ENCODE results near the gene TAGLN3.
A peak's percentile ranks its signal among the peaks of the same experiment; 100 is the strongest.

Gene TAGLN3

DNA sequence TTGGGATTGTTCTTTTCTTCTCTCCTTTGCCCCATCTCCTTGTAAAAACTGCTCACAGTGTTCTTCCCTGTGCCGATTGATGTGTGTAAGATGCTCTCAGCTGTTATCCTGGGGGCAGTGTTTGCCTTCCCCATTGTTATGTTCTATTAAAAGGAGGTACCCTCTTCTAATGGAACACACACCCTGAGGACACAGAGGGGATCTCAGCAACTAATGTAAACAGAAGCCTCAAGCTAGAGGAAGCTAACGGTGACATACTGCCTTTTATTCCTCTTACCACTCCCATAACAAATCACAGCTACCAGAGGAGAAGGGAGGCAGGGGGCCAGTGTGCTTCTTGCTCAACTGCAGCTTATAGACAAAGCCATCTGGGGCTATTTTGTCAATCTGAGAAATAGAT lies 2.2 kb downstream of the TAGLN3 start:
- no peak for DNase-seq (ENCODE audit: low spot score)
- TF ChIP-seq, protein P1, sequence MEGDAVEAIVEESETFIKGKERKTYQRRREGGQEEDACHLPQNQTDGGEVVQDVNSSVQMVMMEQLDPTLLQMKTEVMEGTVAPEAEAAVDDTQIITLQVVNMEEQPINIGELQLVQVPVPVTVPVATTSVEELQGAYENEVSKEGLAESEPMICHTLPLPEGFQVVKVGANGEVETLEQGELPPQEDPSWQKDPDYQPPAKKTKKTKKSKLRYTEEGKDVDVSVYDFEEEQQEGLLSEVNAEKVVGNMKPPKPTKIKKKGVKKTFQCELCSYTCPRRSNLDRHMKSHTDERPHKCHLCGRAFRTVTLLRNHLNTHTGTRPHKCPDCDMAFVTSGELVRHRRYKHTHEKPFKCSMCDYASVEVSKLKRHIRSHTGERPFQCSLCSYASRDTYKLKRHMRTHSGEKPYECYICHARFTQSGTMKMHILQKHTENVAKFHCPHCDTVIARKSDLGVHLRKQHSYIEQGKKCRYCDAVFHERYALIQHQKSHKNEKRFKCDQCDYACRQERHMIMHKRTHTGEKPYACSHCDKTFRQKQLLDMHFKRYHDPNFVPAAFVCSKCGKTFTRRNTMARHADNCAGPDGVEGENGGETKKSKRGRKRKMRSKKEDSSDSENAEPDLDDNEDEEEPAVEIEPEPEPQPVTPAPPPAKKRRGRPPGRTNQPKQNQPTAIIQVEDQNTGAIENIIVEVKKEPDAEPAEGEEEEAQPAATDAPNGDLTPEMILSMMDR (conservative IDR thresholded peaks at IDR 0.05; ENCODE audit: low read depth) = no peak
- CTCF ChIA-PET = interaction anchor here (0.6 kb wide), 1 partner anchor 223 kb away, joined by 3 read pairs; no protein-coding TSS in a partner anchor
- no peak overlapping the region for H3K27ac ChIP-seq
- POLR2A ChIA-PET (ENCODE audit: low non-redundant PET) = no interaction called here

DNA sequence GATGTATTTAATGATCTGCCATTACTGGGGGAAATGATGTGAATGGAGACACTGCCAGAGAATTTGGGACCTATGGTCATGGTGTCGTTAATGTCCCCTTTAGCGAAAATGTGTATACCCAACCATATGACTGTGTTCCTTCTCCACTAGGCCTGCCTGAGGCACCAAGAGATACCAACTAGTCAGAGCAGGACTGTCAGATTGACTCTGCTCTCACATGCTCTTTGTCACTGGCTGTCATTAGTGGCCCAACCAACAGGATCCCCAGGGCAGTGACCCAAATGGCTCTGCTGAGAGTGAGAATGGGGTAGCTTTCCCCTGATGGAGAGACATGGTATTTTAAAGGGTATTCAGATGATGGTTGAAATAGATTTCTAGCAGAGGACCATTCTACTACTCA lies 2.8 kb downstream of the TAGLN3 start:
- CTCF ChIA-PET = interaction anchor here (0.6 kb wide), 1 partner anchor 224 kb away, joined by 3 read pairs; no protein-coding TSS in a partner anchor
- no peak overlapping the region for H3K27ac ChIP-seq

DNA sequence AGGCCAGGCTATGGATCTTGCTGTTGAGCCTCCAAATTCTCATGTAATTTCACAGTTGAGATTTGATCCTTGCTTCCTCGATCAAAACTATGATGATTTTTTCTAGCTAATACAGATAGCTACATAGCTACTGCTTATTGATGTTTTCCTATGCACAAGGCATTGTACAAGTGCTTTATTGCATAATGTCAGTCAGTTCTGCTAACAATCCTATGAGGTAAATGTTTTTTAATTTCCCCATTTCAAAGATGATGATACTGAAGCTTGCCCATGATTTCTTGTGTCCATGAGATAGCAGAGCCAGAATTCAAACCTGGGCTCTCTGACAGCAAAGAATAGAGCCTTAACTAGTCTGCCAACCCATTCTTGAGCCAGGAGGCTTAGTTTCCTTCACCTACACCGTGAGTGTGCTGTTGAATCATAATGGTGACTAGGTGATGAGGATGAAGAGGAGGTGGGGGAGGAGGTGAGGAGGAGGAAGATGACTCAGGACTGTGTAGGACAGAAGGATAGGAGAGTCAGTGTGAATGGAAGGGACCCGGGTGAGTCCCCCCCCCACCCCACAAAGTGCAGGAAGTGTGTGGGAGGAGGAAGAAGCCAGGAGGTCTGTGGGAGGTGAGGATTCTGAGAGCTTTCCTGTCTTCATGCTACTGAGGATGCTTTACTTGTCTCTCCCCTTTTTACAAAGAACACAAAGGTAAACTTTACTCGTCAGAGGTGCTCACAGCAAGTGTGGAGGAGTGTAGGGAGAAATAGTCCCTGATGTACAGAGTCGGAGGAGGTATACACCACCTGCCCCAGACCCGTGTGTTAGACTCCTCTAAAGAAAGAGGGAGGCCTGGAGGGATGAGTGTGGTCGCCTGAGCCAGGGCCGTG lies 3.6 kb downstream of the TAGLN3 start:
- peak; percentile 54 for DNase-seq (ENCODE audit: low spot score)
- CTCF ChIA-PET = no interaction called here
- TF ChIP-seq, protein P1 (conservative IDR thresholded peaks at IDR 0.05; ENCODE audit: low read depth) = no peak
- POLR2A ChIA-PET (ENCODE audit: low non-redundant PET) = interaction anchor here (0.6 kb wide), 1 partner anchor 500 kb away, joined by 4 read pairs; no protein-coding TSS in a partner anchor
- no peak overlapping the region for H3K27ac ChIP-seq

More for the DNA sequence above, 2.8 kb downstream of the TAGLN3 start:
- TF ChIP-seq, protein P1 (conservative IDR thresholded peaks at IDR 0.05; ENCODE audit: low read depth) = no peak
- no peak for DNase-seq (ENCODE audit: low spot score)
- POLR2A ChIA-PET (ENCODE audit: low non-redundant PET) = no interaction called here

DNA sequence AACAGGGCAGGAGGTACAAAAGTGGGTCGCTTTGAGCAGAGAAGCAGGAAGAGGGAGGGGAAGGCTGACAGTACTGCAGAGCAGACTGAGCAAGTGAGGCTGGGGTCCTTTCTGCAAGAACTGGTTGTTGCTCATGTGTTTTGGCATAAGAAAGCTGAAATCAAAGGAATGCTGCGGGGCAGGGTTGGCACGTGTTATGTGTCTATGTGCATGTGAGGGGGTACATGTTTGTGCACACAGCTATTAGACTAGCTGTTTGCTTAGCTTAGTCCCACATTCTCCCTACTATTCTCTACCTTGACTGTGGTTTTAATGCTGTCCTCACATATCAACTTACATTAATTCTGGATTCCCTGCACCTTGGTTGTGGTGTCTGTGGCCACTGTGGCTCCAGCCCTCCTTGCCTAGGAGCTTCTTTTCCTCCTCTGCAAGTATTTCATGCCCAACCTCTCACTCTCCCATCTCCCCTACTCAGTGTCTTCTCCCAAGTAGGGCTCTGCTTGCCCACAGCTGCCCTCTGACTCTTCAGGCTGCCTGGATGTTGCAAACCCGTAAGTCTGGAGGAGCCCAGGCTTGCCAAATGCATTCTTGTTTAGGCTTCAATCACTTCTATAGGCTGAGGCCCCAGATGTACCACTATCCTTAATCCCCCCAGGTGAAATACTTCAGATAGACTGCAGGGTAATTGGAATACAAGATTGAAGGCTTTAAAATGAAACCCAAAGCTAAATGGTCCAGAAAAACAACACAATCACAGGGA lies 4.8 kb downstream of the TAGLN3 start:
- POLR2A ChIA-PET (ENCODE audit: low non-redundant PET) = interaction anchor here (0.5 kb wide), 1 partner anchor 82 kb away, joined by 7 read pairs; no protein-coding TSS in a partner anchor
- no peak overlapping the region for H3K27ac ChIP-seq
- TF ChIP-seq, protein P1 (conservative IDR thresholded peaks at IDR 0.05; ENCODE audit: low read depth) = no peak
- CTCF ChIA-PET = interaction anchor here (0.7 to 1.0 kb wide), 3 partner anchors 12 to 136 kb away, joined by 4 to 6 read pairs (median 5); no protein-coding TSS in a partner anchor
- no peak for DNase-seq (ENCODE audit: low spot score)

DNA sequence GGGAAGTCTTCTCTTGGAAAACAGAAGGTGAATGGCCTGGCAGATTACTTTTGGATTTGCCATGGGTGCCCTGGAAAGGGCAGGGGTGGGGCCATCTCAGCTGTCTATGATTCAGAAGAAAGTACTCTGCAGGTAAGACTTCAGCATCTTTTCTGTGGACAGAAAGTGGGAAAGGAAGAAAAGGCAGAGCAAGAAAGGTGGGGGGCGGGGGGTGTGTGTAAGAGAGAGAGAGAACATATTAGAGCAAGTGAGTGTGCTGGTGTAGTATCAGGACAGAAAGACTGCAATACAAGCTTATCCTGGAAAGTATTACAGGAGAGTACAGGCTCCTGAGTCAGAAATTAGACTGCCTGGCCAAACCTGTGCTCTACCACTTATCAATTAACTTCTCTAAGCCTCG lies 5.5 kb downstream of the TAGLN3 start:
- TF ChIP-seq, protein P1 (conservative IDR thresholded peaks at IDR 0.05; ENCODE audit: low read depth) = no peak
- DNase-seq (ENCODE audit: low spot score) = no peak
- ChIA-PET CTCF (interaction anchor here (0.7 to 1.0 kb wide), 3 partner anchors 11 to 137 kb away, joined by 4 to 6 read pairs (median 5); no protein-coding TSS in a partner anchor), POLR2A (ENCODE audit: low non-redundant PET) (no interaction called here)
- no peak overlapping the region for H3K27ac ChIP-seq

DNA sequence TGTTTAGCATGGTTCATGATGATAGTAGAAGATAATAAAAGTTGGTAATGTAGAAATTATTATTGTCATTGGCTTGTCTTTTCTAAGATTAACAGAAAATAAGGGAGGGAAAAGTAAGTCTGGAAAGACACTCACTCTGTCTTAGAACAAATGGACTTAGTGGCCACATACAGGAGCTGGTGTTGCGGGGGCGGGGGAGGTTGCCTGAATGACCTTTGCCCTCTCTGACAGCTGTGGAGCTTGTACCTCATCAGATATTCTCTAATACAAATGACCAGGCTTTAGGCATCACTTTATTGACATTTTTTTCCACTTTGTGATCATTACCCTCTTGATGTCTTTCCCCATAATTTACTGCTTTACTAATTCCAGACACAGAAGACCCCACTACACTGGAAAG lies 5.9 kb downstream of the TAGLN3 start:
- no peak overlapping the region for H3K27ac ChIP-seq
- POLR2A ChIA-PET (ENCODE audit: low non-redundant PET) = no interaction called here
- TF ChIP-seq, protein P1 (conservative IDR thresholded peaks at IDR 0.05; ENCODE audit: low read depth) = no peak

More for the DNA sequence above, 5.9 kb downstream of the TAGLN3 start:
- no peak for DNase-seq (ENCODE audit: low spot score)
- CTCF ChIA-PET = interaction anchor here (1.0 kb wide), 1 partner anchor 11 kb away, joined by 5 read pairs; no protein-coding TSS in a partner anchor
